WERI-Rb-1 (cell line): ENCODE measurements around the gene PCGF5.

Experiments used
- DNase-seq: peaks from one replicate; pipeline ENCODE4 v3.0.0-alpha.2; 2020
- H3K27ac ChIP-seq: fragments of 250-450 bp; sonication (Bioruptor Pico); 2 replicates; pipeline ENCODE4 v1.5.1; 2020; ENCODE audit warnings: mild to moderate bottlenecking, moderate library complexity
- H3K27me3 ChIP-seq: fragments of 250-450 bp; sonication (Bioruptor Pico); 2 replicates; pipeline ENCODE4 v1.5.1; 2021; ENCODE audit warnings: mild to moderate bottlenecking, low read depth, moderate library complexity; ENCODE audit not compliant: insufficient read depth, severe bottlenecking
- H3K36me3 ChIP-seq: fragments of 250-450 bp; sonication (Bioruptor Pico); 2 replicates; pipeline ENCODE4 v1.5.1; 2020; ENCODE audit warnings: mild to moderate bottlenecking, moderate library complexity
- H3K4me3 ChIP-seq: 2 replicates; pipeline ENCODE4 v1.5.1; 2011; ENCODE audit warnings: low read depth, mild to moderate bottlenecking, control low read depth, low read length
- H3K9me3 ChIP-seq: fragments of 250-450 bp; sonication (Bioruptor Pico); 2 replicates; pipeline ENCODE4 v1.5.1; 2021; ENCODE audit warnings: mild to moderate bottlenecking, moderate library complexity; ENCODE audit not compliant: severe bottlenecking
- TF ChIP-seq, protein P1 (sequence below): IDR thresholded peaks from 2 replicates; pipeline ENCODE4 v1.5.1; 2011; ENCODE audit warnings: low read depth, mild to moderate bottlenecking, control low read depth, inconsistent platforms, low read length

The PCGF5 gene

DNA sequence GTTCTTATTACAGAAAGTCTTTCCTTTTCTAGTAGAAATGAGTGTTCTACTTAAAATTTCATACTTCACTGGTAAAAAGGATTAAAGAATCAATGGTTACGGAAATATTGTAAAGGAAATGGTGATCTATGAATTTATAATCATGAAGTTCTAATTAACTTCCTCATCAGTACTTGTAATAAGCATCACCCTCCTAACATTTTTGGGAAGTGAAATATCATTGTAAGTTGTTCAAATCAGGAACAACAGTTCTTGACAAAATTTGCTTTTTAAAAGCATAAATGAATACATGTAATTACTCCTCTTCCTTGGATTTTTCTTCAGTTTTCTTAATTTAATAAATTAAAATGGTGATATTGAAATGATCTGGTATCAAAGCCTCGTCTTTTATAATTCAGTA lies 5.6 kb upstream of the PCGF5 start:
- DNase-seq = no peak
- H3K36me3 ChIP-seq = no peaks in the 10 kb centered on the region
- H3K27ac ChIP-seq = no peak overlapping the region
- TF ChIP-seq, protein P1, sequence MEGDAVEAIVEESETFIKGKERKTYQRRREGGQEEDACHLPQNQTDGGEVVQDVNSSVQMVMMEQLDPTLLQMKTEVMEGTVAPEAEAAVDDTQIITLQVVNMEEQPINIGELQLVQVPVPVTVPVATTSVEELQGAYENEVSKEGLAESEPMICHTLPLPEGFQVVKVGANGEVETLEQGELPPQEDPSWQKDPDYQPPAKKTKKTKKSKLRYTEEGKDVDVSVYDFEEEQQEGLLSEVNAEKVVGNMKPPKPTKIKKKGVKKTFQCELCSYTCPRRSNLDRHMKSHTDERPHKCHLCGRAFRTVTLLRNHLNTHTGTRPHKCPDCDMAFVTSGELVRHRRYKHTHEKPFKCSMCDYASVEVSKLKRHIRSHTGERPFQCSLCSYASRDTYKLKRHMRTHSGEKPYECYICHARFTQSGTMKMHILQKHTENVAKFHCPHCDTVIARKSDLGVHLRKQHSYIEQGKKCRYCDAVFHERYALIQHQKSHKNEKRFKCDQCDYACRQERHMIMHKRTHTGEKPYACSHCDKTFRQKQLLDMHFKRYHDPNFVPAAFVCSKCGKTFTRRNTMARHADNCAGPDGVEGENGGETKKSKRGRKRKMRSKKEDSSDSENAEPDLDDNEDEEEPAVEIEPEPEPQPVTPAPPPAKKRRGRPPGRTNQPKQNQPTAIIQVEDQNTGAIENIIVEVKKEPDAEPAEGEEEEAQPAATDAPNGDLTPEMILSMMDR = no peak
- H3K9me3 ChIP-seq = no peaks in the 10 kb centered on the region
- no peaks in the 10 kb centered on the region for H3K27me3 ChIP-seq
- no peak overlapping the region for H3K4me3 ChIP-seq

DNA sequence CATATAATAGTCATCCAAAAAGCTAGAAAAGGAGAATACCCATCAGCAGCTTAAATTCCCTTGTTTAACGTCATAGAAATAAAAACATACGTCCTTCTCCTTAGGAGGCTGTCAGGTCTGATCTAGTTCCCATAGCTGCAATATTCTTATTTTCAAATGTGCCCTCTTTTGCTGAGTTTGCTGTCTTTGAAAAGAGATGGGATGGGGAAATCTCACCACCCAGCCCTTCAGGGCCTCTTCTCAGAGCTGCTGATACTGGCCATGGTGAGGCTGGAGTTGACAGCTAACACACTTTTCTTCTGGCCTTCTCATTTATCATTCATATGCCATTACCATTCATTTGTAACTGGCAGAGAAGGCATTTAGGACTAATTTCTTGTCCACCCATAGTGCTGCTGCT lies 5.1 kb upstream of the PCGF5 start:
- no peak overlapping the region for H3K27ac ChIP-seq
- DNase-seq = no peak
- no peak overlapping the region for H3K4me3 ChIP-seq
- TF ChIP-seq, protein P1 = no peak
- no peaks in the 10 kb centered on the region for H3K9me3 ChIP-seq
- H3K36me3 ChIP-seq = no peaks in the 10 kb centered on the region
- no peaks in the 10 kb centered on the region for H3K27me3 ChIP-seq

DNA sequence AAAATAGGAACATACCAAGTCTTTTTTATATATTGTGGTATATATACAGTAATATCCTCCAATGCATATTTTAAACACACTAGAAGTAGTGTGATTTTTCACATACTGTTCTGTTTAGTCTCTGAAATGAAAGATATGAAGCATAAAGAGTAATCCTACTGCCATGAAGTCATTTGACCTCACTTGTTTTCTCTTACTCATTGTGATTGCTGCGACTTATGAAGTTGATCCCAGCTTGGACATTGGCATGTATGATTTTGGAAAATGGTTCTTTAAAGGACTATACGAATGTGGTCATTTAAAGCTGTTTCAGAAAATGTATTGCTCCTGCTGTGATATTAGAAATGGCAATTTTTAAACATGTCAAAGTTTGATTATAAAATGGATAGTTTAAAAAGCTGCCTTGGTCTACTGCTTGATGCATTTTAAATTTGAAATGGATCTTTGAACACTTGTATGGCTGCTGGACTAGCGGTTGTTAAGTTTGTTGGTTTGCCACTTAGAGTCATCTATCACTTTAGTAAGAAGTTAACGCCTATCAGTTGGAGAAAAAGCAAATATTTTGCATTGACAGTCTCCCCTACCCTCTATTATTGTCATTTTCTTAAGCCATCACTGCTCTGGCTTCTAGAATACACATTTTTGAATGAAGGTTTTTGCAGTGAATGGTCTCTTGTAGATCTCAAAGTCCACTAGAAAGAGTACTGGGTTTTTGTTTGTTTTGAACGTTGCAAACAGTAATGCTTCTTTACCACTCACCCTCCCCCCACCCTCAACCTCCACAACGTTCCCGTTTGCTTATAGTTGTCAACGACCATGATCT lies 881 bp upstream of the PCGF5 start:
- TF ChIP-seq, protein P1 = no peak
- Histone ChIP-seq H3K27me3 (no peaks in the 10 kb centered on the region), H3K27ac (no peak overlapping the region), H3K4me3 (peak overlapping the region; percentile 58), H3K9me3 (no peaks in the 10 kb centered on the region), H3K36me3 (peaks cover 8% of the 10 kb centered on the region; the same call in 1 of the 2 replicates)
- no peak for DNase-seq

DNA sequence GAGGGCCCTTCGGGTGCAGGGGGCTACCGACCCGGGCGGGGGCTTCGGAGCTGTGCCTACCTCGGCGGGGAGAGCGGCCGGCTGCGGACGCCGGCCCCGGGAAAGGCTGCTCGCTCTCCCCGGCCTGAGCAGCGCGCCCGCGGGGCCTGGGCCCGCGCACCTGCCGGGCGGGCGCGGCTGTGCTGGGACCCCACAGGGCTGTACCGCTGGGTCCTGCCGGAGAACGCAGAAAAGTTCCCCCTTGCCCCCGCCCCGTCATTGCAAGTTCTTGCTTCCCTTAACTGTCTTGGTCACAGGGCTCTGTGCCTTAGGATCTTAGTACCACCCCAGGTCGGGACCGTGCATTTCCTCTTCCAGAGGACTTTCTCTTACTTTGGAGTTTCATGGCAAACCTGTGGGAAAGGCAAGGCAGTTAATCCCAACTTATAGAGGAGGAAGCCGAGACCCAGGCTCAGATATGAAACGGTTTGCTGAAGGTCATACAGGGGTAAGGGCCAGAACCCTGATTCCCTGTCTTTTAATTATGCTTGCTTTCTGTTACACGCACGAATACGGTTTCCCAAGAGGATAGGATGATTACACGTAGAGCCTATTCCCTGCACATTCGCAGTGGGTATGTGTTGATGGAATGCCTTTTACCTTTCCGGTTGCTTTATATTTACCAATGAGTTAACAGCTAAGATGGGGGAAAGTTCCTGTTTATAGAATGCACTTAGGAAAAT lies 652 bp downstream of the PCGF5 start:
- peak overlapping the region; percentile 88 for H3K4me3 ChIP-seq
- H3K36me3 ChIP-seq = peaks cover 8% of the 10 kb centered on the region; the same call in 1 of the 2 replicates
- DNase-seq = peak; percentile 21
- TF ChIP-seq, protein P1 = no peak
- no peaks in the 10 kb centered on the region for H3K9me3 ChIP-seq
- no peaks in the 10 kb centered on the region for H3K27me3 ChIP-seq
- peak overlapping the region; percentile 64 for H3K27ac ChIP-seq

DNA sequence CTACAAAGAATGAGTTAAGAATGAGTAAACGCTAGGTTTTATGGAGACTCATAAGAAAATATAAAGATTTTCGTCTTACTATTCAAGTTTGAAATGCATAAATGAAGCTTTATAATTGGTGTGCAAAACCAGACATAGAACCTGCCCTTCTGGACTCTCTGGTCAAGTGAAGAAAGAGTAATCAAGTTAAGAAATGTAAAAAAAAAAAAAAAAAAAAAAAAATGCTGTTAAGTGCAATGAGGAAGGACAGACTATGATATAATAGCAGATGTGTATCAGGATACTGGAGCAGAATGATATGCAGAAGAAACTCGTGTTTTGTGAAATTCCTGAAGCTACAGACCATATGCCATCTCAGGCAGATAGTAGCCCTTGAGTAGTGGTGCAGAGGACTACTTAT lies 5.6 kb downstream of the PCGF5 start:
- Histone ChIP-seq H3K4me3 (no peak overlapping the region), H3K27ac (no peak overlapping the region), H3K36me3 (peaks cover 13% of the 10 kb centered on the region; the same call in 1 of the 2 replicates), H3K9me3 (no peaks in the 10 kb centered on the region), H3K27me3 (no peaks in the 10 kb centered on the region)
- TF ChIP-seq, protein P1 = no peak
- DNase-seq = no peak
